ENCODE results near the gene EPHB1.

Gene EPHB1

DNA sequence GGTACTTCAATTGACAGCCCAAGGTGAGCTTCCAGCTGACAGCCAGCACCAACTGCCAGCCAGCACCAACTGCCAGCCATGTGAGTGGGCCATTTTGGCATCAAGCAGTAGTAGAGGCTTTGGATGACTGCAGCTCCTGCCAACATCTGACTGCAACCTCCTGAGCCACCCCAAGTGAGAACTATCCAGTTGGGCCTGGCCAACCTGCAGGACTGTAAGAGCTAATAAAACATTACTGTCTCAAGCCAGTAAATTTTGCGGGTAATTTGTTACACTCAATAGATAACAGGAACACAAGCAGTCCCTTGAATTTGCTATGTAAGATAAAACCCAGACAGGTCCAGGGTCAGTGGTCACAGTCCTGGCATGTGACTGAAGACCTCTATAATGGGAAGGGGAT is 29.7 kb downstream of the EPHB1 start:
- TF ChIP-seq, protein P1, sequence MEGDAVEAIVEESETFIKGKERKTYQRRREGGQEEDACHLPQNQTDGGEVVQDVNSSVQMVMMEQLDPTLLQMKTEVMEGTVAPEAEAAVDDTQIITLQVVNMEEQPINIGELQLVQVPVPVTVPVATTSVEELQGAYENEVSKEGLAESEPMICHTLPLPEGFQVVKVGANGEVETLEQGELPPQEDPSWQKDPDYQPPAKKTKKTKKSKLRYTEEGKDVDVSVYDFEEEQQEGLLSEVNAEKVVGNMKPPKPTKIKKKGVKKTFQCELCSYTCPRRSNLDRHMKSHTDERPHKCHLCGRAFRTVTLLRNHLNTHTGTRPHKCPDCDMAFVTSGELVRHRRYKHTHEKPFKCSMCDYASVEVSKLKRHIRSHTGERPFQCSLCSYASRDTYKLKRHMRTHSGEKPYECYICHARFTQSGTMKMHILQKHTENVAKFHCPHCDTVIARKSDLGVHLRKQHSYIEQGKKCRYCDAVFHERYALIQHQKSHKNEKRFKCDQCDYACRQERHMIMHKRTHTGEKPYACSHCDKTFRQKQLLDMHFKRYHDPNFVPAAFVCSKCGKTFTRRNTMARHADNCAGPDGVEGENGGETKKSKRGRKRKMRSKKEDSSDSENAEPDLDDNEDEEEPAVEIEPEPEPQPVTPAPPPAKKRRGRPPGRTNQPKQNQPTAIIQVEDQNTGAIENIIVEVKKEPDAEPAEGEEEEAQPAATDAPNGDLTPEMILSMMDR (conservative IDR thresholded peaks at IDR 0.05; ENCODE audit: control insufficient read depth, insufficient read depth, low read depth, low read length): no peak
- no peak for DNase-seq (ENCODE audit: low read depth)
- H3K4me3 ChIP-seq (ENCODE audit: control insufficient read depth, low read depth, low read length): no peak overlapping the region

DNA sequence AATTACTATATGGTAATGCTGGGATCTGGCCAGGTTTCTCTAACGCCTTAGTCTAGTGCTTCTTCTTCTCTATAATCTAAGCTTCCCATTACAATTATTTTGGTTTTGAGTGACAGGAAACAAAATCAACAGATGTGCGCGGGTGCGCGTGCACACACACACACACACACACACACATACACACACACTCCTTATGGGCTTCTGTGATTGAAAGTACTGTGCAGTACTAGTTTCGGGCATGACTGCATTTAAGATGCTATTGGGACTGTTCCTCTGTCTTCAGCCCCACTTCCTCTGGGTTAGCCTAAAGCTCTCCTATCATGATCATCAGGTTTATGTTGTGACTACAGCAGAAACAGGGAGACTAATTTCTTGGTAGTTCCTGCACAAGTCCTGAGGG is 32.2 kb downstream of the EPHB1 start:
- TF ChIP-seq, protein P1 (conservative IDR thresholded peaks at IDR 0.05; ENCODE audit: control insufficient read depth, insufficient read depth, low read depth, low read length): no peak
- DNase-seq (ENCODE audit: low read depth): no peak
- H3K4me3 ChIP-seq (ENCODE audit: control insufficient read depth, low read depth, low read length): no peak overlapping the region

DNA sequence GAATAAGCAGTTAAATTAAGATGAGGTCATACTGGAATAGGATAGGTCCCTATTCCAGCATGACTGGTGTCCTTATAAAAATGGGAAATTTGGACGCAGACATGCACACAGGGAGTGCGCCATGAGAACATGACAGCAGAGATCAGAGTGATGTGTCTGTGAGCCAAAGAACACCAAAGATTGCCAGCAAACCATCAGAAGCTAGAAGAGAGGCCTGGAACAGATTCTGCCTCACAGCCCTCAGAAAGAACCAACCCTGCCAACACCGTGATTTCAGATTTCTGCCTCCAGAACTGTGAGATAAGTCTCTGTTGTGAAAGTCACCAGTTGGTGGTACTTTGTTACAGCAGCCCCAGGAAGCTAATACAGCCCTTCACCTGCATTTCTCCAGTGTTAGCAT is 34.7 kb downstream of the EPHB1 start:
- no peak overlapping the region for H3K4me3 ChIP-seq (ENCODE audit: control insufficient read depth, low read depth, low read length)
- DNase-seq (ENCODE audit: low read depth): no peak
- TF ChIP-seq, protein P1 (conservative IDR thresholded peaks at IDR 0.05; ENCODE audit: control insufficient read depth, insufficient read depth, low read depth, low read length): no peak

DNA sequence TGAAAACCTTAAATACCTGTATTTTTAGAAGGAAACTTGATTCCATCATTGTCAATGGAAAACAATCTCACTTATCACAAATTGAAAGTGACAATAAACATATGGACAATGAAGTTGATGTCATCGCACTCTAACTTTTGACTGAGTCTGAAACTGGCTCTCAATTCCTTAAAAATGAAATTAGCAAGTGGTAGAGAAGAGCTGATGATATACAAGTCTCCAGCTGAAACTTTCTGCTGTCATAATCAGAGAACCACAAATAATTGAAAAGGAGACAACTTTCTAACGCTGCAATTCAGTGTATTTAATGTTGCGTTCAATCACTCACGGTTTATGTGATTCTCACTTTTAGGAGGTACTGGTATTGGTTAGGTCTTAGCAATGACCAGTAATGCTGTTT is 37.5 kb downstream of the EPHB1 start:
- DNase-seq (ENCODE audit: low read depth): no peak
- TF ChIP-seq, protein P1 (conservative IDR thresholded peaks at IDR 0.05; ENCODE audit: control insufficient read depth, insufficient read depth, low read depth, low read length): no peak
- no peak overlapping the region for H3K4me3 ChIP-seq (ENCODE audit: control insufficient read depth, low read depth, low read length)

DNA sequence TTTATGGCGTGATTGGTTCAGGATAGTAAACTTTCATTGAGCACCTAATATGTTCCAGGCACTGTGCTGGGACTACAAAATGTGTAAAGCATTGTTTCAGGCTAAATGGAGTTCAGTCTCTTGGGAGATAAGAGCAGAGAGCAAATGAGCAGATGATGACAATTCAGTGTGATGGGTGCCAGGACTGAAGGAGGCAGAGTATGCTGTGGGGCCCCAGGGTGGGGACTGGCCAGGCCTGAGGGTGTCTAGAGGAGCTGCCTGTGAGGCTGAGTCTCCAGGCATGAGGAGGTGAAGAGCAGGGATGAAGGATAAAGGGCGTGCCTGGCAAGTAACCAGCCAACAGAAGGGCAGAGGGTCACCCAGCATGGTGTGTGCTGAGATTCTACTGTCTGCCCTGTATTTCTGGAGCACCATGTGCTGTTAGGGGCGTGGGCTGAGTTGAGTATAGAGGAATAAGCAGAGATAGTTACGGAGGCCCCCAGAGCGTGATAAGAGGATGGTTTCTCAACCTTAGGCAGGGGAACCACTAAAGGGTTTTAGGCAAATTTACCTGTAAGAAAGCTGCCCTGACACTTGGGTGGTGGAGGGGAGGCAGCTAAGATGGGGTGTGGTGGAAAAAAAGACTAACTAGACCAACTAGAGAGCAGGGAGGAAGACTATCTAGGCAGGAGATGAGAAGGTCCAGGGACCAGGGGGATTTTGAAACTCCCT is 38.5 kb downstream of the EPHB1 start:
- DNase-seq (ENCODE audit: low read depth): no peak
- TF ChIP-seq, protein P1 (conservative IDR thresholded peaks at IDR 0.05; ENCODE audit: control insufficient read depth, insufficient read depth, low read depth, low read length): no peak
- H3K4me3 ChIP-seq (ENCODE audit: control insufficient read depth, low read depth, low read length): no peak overlapping the region

DNA sequence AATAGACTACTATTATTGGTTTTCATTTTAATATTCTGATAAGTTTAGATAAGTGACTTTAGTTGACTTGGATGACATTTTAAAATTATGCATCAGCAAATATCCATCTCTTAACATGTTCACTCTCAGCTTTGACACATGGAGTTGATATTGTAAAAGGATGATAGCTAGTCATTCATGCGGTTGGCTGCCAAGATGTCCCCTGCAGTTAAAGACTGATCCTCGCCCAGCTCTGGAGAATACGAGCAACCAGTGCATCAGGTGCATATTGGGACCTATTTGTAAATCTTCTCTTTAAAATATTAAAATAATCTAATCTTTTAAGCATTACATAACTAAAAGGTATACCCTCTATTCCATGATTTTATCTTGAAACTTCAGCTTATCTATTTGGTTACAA is 41.9 kb downstream of the EPHB1 start:
- TF ChIP-seq, protein P1 (conservative IDR thresholded peaks at IDR 0.05; ENCODE audit: control insufficient read depth, insufficient read depth, low read depth, low read length): no peak
- no peak for DNase-seq (ENCODE audit: low read depth)
- H3K4me3 ChIP-seq (ENCODE audit: control insufficient read depth, low read depth, low read length): no peak overlapping the region

DNA sequence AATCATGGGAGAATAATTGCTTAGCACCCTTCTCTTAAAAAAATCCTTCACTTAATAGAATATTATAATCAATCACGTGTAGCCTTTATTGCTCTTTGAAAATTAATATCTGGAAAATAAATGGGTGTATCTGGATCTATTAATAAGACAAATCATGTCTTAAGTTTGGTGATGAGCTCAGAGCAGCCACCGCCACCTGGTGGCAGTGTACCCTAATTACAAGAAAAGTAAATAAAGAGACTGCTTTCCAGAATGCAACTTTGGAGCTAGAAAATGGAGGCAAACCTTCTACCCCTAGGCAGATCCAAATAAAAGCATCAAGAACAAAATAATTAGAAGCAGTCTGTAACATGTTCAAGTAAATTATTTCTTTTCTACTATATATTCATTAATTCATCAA is 43.5 kb downstream of the EPHB1 start:
- peak; percentile 6 for DNase-seq (ENCODE audit: low read depth)
- TF ChIP-seq, protein P1 (conservative IDR thresholded peaks at IDR 0.05; ENCODE audit: control insufficient read depth, insufficient read depth, low read depth, low read length): peak; percentile 38
- H3K4me3 ChIP-seq (ENCODE audit: control insufficient read depth, low read depth, low read length): no peak overlapping the region

Measured in fibroblast of mammary gland (primary cell).